IPS DF 4.7 (cell line): ENCODE data around the gene BCL6B.

Source experiments
- DNase-seq: peaks from one replicate; pipeline ENCODE4 v3.0.0-alpha.2; 2013; ENCODE audit warnings: low spot score; ENCODE audit errors: extremely low read depth

The BCL6B gene

GRCh38 chr17:7058831-7059447 is 36.1 kb downstream of the BCL6B start:
- DNase-seq: no peak

- no peak for DNase-seq
Observed at GRCh38 chr17:7060165-7060891, 37.5 kb downstream of the BCL6B start.

GRCh38 chr17:7063518-7064094 is 40.8 kb downstream of the BCL6B start:
- DNase-seq: no peak

GRCh38 chr17:7064261-7064660 is 41.4 kb downstream of the BCL6B start:
- no peak for DNase-seq

GRCh38 chr17:7067198-7067597 is 44.3 kb downstream of the BCL6B start:
- no peak for DNase-seq

GRCh38 chr17:7068268-7068667 is 45.4 kb downstream of the BCL6B start:
- no peak for DNase-seq

- no peak for DNase-seq
Observed at GRCh38 chr17:7070712-7071111, 47.9 kb downstream of the BCL6B start.

GRCh38 chr17:7072406-7072805 is 49.6 kb downstream of the BCL6B start:
- no peak for DNase-seq

GRCh38 chr17:7074931-7075330 is 52.1 kb downstream of the BCL6B start:
- no peak for DNase-seq

- no peak for DNase-seq
Observed at GRCh38 chr17:7077911-7078546, 55.2 kb downstream of the BCL6B start.

GRCh38 chr17:7078711-7079110 is 55.9 kb downstream of the BCL6B start:
- DNase-seq: no peak
